Activated CD4-positive, alpha-beta T cell treated with anti-CD3 and anti-CD28 coated beads for 36 hours (primary cell): ENCODE results near the gene DBH. TPM values are rescaled to one million over a fixed set of nuclear protein-coding genes. Genes with fewer than 3 reads are reported as not detected.

Experiments used
- ATAC-seq: fragments of 200-7000 bp; cut with Tn5 transposase; one replicate; pipeline ENCODE4 v1.10.0; 2021; ENCODE audit warnings: mild to moderate bottlenecking, moderate library complexity
- CTCF ChIA-PET: fragments of 350-600 bp; sonication (Branson Sonifier 250); formaldehyde crosslinking; loops from one replicate; lab custom pipeline; 2021; ENCODE audit warnings: antibody characterized with exemption; lab: Charles Lee
- POLR2A ChIA-PET: fragments of 350-600 bp; sonication (Branson Sonifier 250); formaldehyde crosslinking; loops from one replicate; lab custom pipeline; 2021; ENCODE audit warnings: antibody characterized with exemption, inconsistent platforms; lab: Charles Lee
- DNase-seq: peaks from one replicate; pipeline ENCODE4 v3.0.0-alpha.2; 2020
- H3K27ac Mint-ChIP-seq: one replicate; pipeline ENCODE4 v1.8.0; 2021; ENCODE audit warnings: mixed read lengths
- H3K27me3 Mint-ChIP-seq: one replicate; pipeline ENCODE4 v1.8.0; 2021; ENCODE audit warnings: mixed read lengths
- H3K36me3 Mint-ChIP-seq: one replicate; pipeline ENCODE4 v1.8.0; 2021; ENCODE audit warnings: low read depth, mixed read lengths
- H3K4me1 Mint-ChIP-seq: one replicate; pipeline ENCODE4 v1.8.0; 2021; ENCODE audit warnings: mixed read lengths
- H3K4me3 Mint-ChIP-seq: one replicate; pipeline ENCODE4 v1.8.0; 2021; ENCODE audit warnings: mild to moderate bottlenecking, moderate library complexity, mixed read lengths
- H3K9me3 Mint-ChIP-seq: one replicate; pipeline ENCODE4 v1.8.0; 2021; ENCODE audit warnings: low read depth, mixed read lengths
- intact Hi-C, 2 experiments: fragments of 100-400 bp; cut with DNase I in 1 of 2; cut with micrococcal nuclease in 1 of 2; formaldehyde crosslinking; loops; one replicate each; pipeline versions ENCODE4 v1.14.2 to v1.15.1; 2022 to 2024; cut with DNase I, micrococcal nuclease
- total RNA-seq, 2 experiments: library from RNA; stranded (reverse); gene quantifications; one replicate each; pipeline ENCODE4 v1.2.3, GENCODE V29; 2021

DBH gene
- total RNA-seq, 2 experiments from 2014 or later: not detected

- H3K27me3 Mint-ChIP-seq: no peaks in the 10 kb centered on the region
- POLR2A ChIA-PET: interaction anchor here (0.7 to 1.6 kb wide), 3 partner anchors 17 to 236 kb away, joined by 4 to 5 read pairs (median 4); no protein-coding TSS in a partner anchor
- peaks cover 51% of the 10 kb centered on the region for H3K4me1 Mint-ChIP-seq
- CTCF ChIA-PET: interaction anchor here (0.6 to 2.0 kb wide), 5 partner anchors 9 to 94 kb away, joined by 3 to 12 read pairs (median 3); no protein-coding TSS in a partner anchor
- intact Hi-C loops: loop anchor here (2.0 to 10.0 kb wide), 4 partner anchors 24 to 566 kb away; no protein-coding TSS in a partner anchor
- H3K4me3 Mint-ChIP-seq: peak overlapping the region; percentile 81
- peaks cover 1% of the 10 kb centered on the region for H3K9me3 Mint-ChIP-seq
- peak; percentile 13 for DNase-seq
- H3K36me3 Mint-ChIP-seq: peaks cover 6% of the 10 kb centered on the region
- peak overlapping the region; percentile 97 for H3K27ac Mint-ChIP-seq
- peak; percentile 14 for ATAC-seq
Observed at GRCh38 chr9:133700819-133701320, 64.7 kb downstream of the DBH start.

DNA sequence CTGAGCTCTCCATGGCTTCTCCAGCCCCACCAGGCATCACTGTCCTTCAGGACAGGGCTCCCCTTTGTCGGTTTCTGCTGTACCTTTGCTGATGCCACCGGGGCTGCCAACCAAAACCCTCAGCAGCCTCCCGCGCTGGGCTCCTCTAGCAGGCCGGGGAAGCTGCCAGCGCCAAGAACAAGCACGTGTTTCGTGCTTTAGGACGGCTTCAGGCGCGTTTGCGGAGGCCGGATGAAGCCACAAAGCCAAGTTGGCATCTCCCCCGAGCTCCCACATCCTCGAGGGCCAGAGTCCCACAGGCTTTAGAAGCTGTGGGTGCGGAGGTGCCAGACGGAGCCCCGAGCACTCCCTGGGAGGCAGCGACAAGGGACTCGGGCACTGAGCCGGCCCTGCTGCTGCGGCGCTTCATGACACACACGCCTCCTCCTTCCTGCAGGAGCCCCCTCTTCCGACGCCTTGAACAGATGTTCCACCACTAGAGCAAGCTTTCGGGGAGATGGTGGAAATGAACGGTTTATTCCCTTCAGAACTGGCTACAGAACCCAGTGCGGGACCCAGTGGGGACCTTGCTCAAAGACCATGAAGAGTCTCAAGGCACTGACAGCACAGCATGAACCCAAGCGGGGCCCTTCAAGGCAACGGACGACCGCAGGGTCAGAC lies 65.3 kb downstream of the DBH start:
- H3K27ac Mint-ChIP-seq: peak overlapping the region; percentile 97

GRCh38 chr9:133701981-133702797 lies 66.0 kb downstream of the DBH start:
- intact Hi-C loops: loop anchor here (1.0 to 10.0 kb wide), 6 partner anchors 19 to 567 kb away; partner anchors contain the start of gene BRD3 (in 1 of the 2)
- H3K27ac Mint-ChIP-seq: peak overlapping the region; percentile 97
- no peaks in the 10 kb centered on the region for H3K27me3 Mint-ChIP-seq
- CTCF ChIA-PET: interaction anchor here (0.6 to 2.0 kb wide), 2 partner anchors 19 to 1803 kb away, joined by 3 to 12 read pairs; no protein-coding TSS in a partner anchor
- DNase-seq (peak; percentile 88), ATAC-seq (peak; percentile 87)
- POLR2A ChIA-PET: interaction anchor here (1.5 to 1.6 kb wide), 2 partner anchors 18 to 25 kb away, joined by 4 to 5 read pairs; no protein-coding TSS in a partner anchor
- H3K4me1 Mint-ChIP-seq: peaks cover 53% of the 10 kb centered on the region
- H3K9me3 Mint-ChIP-seq: peaks cover 1% of the 10 kb centered on the region
- peak overlapping the region; percentile 81 for H3K4me3 Mint-ChIP-seq
- peaks cover 6% of the 10 kb centered on the region for H3K36me3 Mint-ChIP-seq

More for the DNA sequence above, 65.3 kb downstream of the DBH start:
- Mint-ChIP-seq H3K4me1 (peaks cover 54% of the 10 kb centered on the region), H3K9me3 (peaks cover 1% of the 10 kb centered on the region), H3K27me3 (no peaks in the 10 kb centered on the region), H3K36me3 (peaks cover 6% of the 10 kb centered on the region), H3K4me3 (peak overlapping the region; percentile 81)
- ATAC-seq (peak; percentile 52), DNase-seq (peak; percentile 70)
- POLR2A ChIA-PET: interaction anchor here (1.5 to 1.6 kb wide), 2 partner anchors 18 to 24 kb away, joined by 4 to 5 read pairs; no protein-coding TSS in a partner anchor
- intact Hi-C loops: loop anchor here (2.0 to 10.0 kb wide), 4 partner anchors 25 to 567 kb away; no protein-coding TSS in a partner anchor
- CTCF ChIA-PET: interaction anchor here (0.6 to 2.0 kb wide), 6 partner anchors 8 to 1804 kb away, joined by 3 to 12 read pairs (median 3); no protein-coding TSS in a partner anchor

DNA sequence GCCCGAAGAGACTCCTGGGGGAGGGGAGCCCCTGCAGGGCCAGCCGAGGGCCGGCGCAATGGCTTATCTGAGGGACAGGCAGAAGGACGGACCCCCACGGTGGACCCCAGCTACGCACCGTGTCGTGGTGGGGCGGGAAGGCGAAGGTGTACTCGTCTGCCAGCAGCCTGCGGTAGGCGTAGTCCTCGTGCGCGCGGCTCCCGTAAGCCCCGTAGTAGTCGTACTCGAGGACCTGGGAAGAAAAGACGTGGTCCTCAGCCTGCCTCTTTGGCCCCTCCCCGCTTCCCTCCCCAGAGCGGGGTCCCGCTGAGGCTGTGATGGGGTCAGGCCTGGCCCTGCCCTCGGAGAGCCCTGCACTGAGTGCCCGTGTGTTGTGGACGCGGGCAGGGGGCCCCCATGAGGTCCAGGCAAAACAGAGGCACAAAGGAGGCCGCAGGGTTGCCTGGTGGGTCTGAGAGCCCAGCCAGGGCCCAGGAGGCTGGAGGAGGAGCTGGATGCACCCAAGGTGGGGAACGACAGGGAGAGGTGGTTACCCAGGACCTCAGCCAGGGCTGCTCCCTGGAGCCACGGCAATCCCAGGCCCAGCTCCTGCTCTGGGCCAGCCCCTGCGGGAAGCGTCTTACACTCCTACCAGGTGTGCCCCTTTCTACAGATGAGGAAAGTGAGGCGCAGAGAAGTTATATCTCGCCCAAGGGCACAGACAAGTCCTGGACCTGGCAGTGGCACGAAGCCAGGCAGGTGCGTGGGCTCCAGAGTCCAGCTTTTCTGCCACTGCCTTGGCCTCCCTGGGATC lies 66.8 kb downstream of the DBH start:
- DNase-seq (peak; percentile 52), ATAC-seq (peak; percentile 14)
- CTCF ChIA-PET: interaction anchor here (0.6 kb wide), 1 partner anchor 432 kb away, joined by 4 read pairs; no protein-coding TSS in a partner anchor
- no peaks in the 10 kb centered on the region for H3K27me3 Mint-ChIP-seq
- H3K9me3 Mint-ChIP-seq: peaks cover 1% of the 10 kb centered on the region
- peak overlapping the region; percentile 97 for H3K27ac Mint-ChIP-seq
- intact Hi-C loops: loop anchor here (1.0 to 10.0 kb wide), 5 partner anchors 20 to 568 kb away; partner anchors contain the start of gene BRD3 (in 1 of the 2)
- peaks cover 6% of the 10 kb centered on the region for H3K36me3 Mint-ChIP-seq
- peak overlapping the region; percentile 81 for H3K4me3 Mint-ChIP-seq
- POLR2A ChIA-PET: no interaction called here
- H3K4me1 Mint-ChIP-seq: peaks cover 56% of the 10 kb centered on the region

- H3K4me1 Mint-ChIP-seq: peaks cover 51% of the 10 kb centered on the region
- H3K9me3 Mint-ChIP-seq: peaks cover 1% of the 10 kb centered on the region
- H3K4me3 Mint-ChIP-seq: peak overlapping the region; percentile 81
- no peaks in the 10 kb centered on the region for H3K27me3 Mint-ChIP-seq
- ChIA-PET CTCF (no interaction called here), POLR2A (no interaction called here)
- intact Hi-C loops: loop anchor here (2.0 to 10.0 kb wide), 4 partner anchors 46 to 569 kb away; partner anchors contain the start of gene BRD3 (in 1 of the 2)
- DNase-seq (peak; percentile 42), ATAC-seq (no peak)
- no peak overlapping the region for H3K27ac Mint-ChIP-seq
- peaks cover 3% of the 10 kb centered on the region for H3K36me3 Mint-ChIP-seq
Observed at GRCh38 chr9:133703591-133704399, 67.6 kb downstream of the DBH start.

DNA sequence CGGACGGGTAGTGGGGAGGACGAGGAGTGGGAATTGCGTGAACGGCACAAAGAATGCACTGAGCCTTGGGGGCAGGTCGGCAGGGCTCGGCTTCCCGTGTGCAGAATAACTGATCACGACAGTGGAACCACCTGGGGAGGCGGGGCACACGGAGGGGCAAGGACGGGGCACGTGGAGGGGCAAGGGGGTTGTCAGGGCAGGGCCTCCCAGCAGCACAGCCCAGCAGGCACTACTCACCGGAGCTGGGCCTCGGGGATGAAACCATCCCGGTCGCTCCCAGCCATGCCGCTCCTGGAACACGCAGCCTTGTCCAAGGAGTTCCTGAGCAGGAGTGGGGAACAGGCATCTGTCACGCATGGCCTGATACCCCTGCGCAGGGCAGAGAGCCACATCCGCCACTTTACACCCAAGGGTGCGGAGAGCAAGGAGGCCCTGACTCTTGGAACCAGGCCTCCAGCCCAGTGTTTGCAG lies 68.6 kb downstream of the DBH start:
- Mint-ChIP-seq H3K9me3 (no peaks in the 10 kb centered on the region), H3K27me3 (no peaks in the 10 kb centered on the region), H3K36me3 (peaks cover 3% of the 10 kb centered on the region), H3K27ac (no peak overlapping the region), H3K4me1 (peaks cover 54% of the 10 kb centered on the region), H3K4me3 (no peak overlapping the region)
- DNase-seq (no peak), ATAC-seq (no peak)
- ChIA-PET POLR2A (no interaction called here), CTCF (no interaction called here)
- intact Hi-C loops: loop anchor here (5.0 to 10.0 kb wide), 3 partner anchors 47 to 570 kb away; no protein-coding TSS in a partner anchor

- DNase-seq: no peak
- no peaks in the 10 kb centered on the region for H3K27me3 Mint-ChIP-seq
- no peak overlapping the region for H3K27ac Mint-ChIP-seq
- H3K36me3 Mint-ChIP-seq: peaks cover 1% of the 10 kb centered on the region
- ATAC-seq: no peak
- no peak overlapping the region for H3K4me3 Mint-ChIP-seq
- H3K9me3 Mint-ChIP-seq: no peaks in the 10 kb centered on the region
- ChIA-PET CTCF (interaction anchor here (0.6 kb wide), 1 partner anchor 697 kb away, joined by 3 read pairs; no protein-coding TSS in a partner anchor), POLR2A (no interaction called here)
- intact Hi-C loops: loop anchor here (10.0 kb wide), 2 partner anchors 51 to 571 kb away; no protein-coding TSS in a partner anchor
- H3K4me1 Mint-ChIP-seq: peaks cover 53% of the 10 kb centered on the region
Observed at GRCh38 chr9:133705576-133705975, 69.4 kb downstream of the DBH start.

DNA sequence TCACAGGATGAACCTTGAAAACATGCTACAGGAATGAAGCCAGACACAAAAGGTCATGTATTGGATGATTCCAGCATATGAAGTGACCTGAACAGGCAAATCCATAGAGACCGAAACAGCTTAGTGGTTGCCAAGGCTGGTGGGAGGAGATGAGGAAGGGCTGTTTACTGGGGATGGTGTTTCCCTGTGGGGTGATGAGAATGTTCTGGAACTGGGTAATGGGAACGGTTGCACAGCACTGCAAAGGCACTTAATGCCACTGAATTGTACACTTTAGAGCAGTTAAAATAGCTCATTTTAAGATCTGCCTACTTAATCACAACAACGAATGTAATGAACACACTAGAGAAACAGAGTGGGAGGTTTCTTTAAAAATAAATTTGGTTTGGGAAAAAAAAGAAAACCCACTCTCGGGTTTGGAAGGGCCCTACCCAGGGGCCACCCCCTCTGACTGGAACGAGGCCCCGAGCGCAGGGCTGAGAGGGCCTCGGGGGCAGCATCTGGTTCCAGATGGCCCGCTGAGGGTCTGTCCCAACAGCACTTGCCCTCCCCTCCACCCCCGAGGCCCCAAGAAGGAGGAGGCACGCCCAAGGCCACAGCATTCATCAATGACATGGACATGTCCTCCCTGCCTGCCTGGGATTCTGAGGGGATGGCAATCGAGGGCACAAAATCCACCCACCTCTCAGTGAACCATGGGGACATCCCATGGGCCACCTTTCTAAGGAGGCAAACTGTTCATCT lies 70.3 kb downstream of the DBH start:
- Mint-ChIP-seq H3K9me3 (no peaks in the 10 kb centered on the region), H3K36me3 (no peaks in the 10 kb centered on the region), H3K4me1 (peaks cover 46% of the 10 kb centered on the region), H3K27ac (no peak overlapping the region), H3K4me3 (no peak overlapping the region), H3K27me3 (no peaks in the 10 kb centered on the region)
- ATAC-seq (no peak), DNase-seq (no peak)
- POLR2A ChIA-PET: interaction anchor here (0.7 kb wide), 1 partner anchor 230 kb away, joined by 3 read pairs; no protein-coding TSS in a partner anchor
- CTCF ChIA-PET: no interaction called here
- intact Hi-C loops: loop anchor here (10.0 kb wide), 2 partner anchors 52 to 572 kb away; no protein-coding TSS in a partner anchor
